Smooth muscle cell (in vitro differentiated cells): ENCODE results near the gene OTOP1. TPM values are rescaled to one million over a fixed set of nuclear protein-coding genes. Genes with fewer than 3 reads are reported as not detected.
"Not testable (repeated sequence)": the region's sequence is repeated elsewhere in the genome, so short reads cannot be mapped to it uniquely, and the experiment has no call there.

Source experiments
- DNase-seq: peaks from one replicate; lab custom pipeline; 2025; ENCODE audit not compliant: unreplicated experiment; lab: John Stamatoyannopoulos, UW
- H2AFZ ChIP-seq: fragments of 200-600 bp; sonication (generic); 2 replicates; pipeline ENCODE4 v1.6.0; 2016; ENCODE audit warnings: antibody characterized with exemption, low read depth, mild to moderate bottlenecking
- H3F3A ChIP-seq: fragments of 200-600 bp; sonication (generic); 2 replicates; pipeline ENCODE4 v1.6.0; 2017; ENCODE audit warnings: antibody characterized with exemption, low read depth
- H3K27ac ChIP-seq: fragments of 200-600 bp; sonication (generic); 2 replicates; pipeline ENCODE4 v1.5.1; 2016; ENCODE audit warnings: low read depth, mild to moderate bottlenecking
- H3K27me3 ChIP-seq: fragments of 200-600 bp; sonication (generic); 2 replicates; pipeline ENCODE4 v1.6.1; 2016; ENCODE audit warnings: low read depth, mild to moderate bottlenecking
- H3K36me3 ChIP-seq: fragments of 200-600 bp; sonication (generic); 2 replicates; pipeline ENCODE4 v1.5.1; 2016; ENCODE audit warnings: low read depth
- H3K4me1 ChIP-seq: fragments of 200-600 bp; sonication (generic); 2 replicates; pipeline ENCODE4 v1.5.1; 2016; ENCODE audit warnings: low read depth
- H3K4me2 ChIP-seq: fragments of 200-600 bp; sonication (generic); 2 replicates; pipeline ENCODE4 v1.6.0; 2016; ENCODE audit warnings: mild to moderate bottlenecking
- H3K4me3 ChIP-seq: fragments of 200-600 bp; sonication (generic); 2 replicates; pipeline ENCODE4 v1.5.1; 2016; ENCODE audit warnings: mild to moderate bottlenecking
- H3K79me2 ChIP-seq: fragments of 200-600 bp; sonication (generic); 2 replicates; pipeline ENCODE4 v1.6.0; 2016; ENCODE audit warnings: low read depth, mild to moderate bottlenecking
- H3K9ac ChIP-seq: fragments of 200-600 bp; sonication (generic); 2 replicates; pipeline ENCODE4 v1.6.0; 2016; ENCODE audit warnings: low read depth
- H3K9me3 ChIP-seq: fragments of 200-600 bp; sonication (generic); replicated peaks from 2 replicates; pipeline ENCODE4 v1.5.1; 2016; ENCODE audit warnings: low read depth
- H4K20me1 ChIP-seq: fragments of 200-600 bp; sonication (generic); 2 replicates; pipeline ENCODE4 v1.6.0; 2016; ENCODE audit warnings: low read depth
- WGBS: methylation state at CpG from one replicate; pipeline ENCODE4 v1.1.7; 2016; ENCODE audit warnings: low lambda C conversion rate; 5-methylcytosine and 5-hydroxymethylcytosine counted together
- polyA plus RNA-seq: library from polyadenylated mRNA; unstranded; fragments of >200 nt; fragmentation: Nextera tagmentation; extraction: Ambion mirVana; gene quantifications from 2 replicates; pipeline ENCODE4 v1.2.1, GENCODE V29; 2016
- total RNA-seq: library from RNA; depleted of rRNA; stranded (reverse); fragments of >200 nt; gene quantifications from 2 replicates; pipeline ENCODE4 v1.2.3, GENCODE V29; 2014

Gene OTOP1
- total and polyA plus RNA-seq, 2 experiments from 2014 or later = not detected

- not testable (repeated sequence) for H3K79me2 ChIP-seq, H3K27me3 ChIP-seq, H3K4me2 ChIP-seq, H3K36me3 ChIP-seq, H4K20me1 ChIP-seq, H3K4me3 ChIP-seq, DNase-seq, H2AFZ ChIP-seq, H3K9ac ChIP-seq, H3K27ac ChIP-seq, H3K9me3 ChIP-seq, H3F3A ChIP-seq, H3K4me1 ChIP-seq
- WGBS = 91% methylated on average over 6 of the region's 11 CpGs
Observed at GRCh38 chr4:4141186-4141585, 85.5 kb downstream of the OTOP1 start.

Other genes with a start within 250 kb of the OTOP1 start
- 42.9 and 44.2 TPM in 2 replicates for gene TMEM128, start 21.3 kb upstream of the OTOP1 start, total RNA-seq
- gene TMEM128, start 21.3 kb upstream of the OTOP1 start, polyA plus RNA-seq = 43.9 and 45.4 TPM in 2 replicates
- gene LYAR, start 63.2 kb upstream of the OTOP1 start, total RNA-seq = 12.5 and 13.7 TPM in 2 replicates
- 8.1 and 11.4 TPM in 2 replicates for gene LYAR, start 63.2 kb upstream of the OTOP1 start, polyA plus RNA-seq
- gene ZBTB49, start 63.3 kb upstream of the OTOP1 start, total RNA-seq = 4.3 and 6.3 TPM in 2 replicates
- gene ZBTB49, start 63.3 kb upstream of the OTOP1 start, polyA plus RNA-seq = 4.2 and 4.6 TPM in 2 replicates
- gene NSG1, start 160.2 kb upstream of the OTOP1 start, total RNA-seq = 11.4 and 15.4 TPM in 2 replicates
- 8.4 and 19.0 TPM in 2 replicates for gene NSG1, start 160.2 kb upstream of the OTOP1 start, polyA plus RNA-seq